ENCODE data around the gene MTMR8. TPM values are rescaled to one million over a fixed set of nuclear protein-coding genes. Genes with fewer than 3 reads are reported as not detected.

Gene MTMR8
- total and polyA plus RNA-seq, 2 donors (not counting 3 experiments of a cell fraction or from before 2014, with no cell fraction given), result 0.23 to 0.75 TPM

GRCh38 chrX:64350521-64350920 is 44.7 kb downstream of the MTMR8 start:
- no peak for FAIRE-seq
- CTCF ChIA-PET, result no interaction called here

More at GRCh38 chrX:64350521-64350920, 44.7 kb downstream of the MTMR8 start:
- dilution Hi-C loops (cut with MboI; ENCODE audit: extremely low pct_ligation_motif_present, low sequenced_read_pairs), result no loop called here
- H3K36me3 ChIP-seq (ENCODE audit: control insufficient read depth in 2 of 2, extremely low read depth in 1 of 2, insufficient read depth in 2 of 2, low read length in 2 of 2), result no peaks in the 10 kb centered on the region
- no peaks in the 10 kb centered on the region for H3K9me3 ChIP-seq (replicated peaks; ENCODE audit: control insufficient read depth, insufficient read depth, low read length)
- H3K27me3 ChIP-seq (ENCODE audit: control insufficient read depth in 2 of 2, insufficient read depth in 2 of 2, low read length in 2 of 2), result no peaks in the 10 kb centered on the region
- no peaks in the 10 kb centered on the region for H3K4me1 ChIP-seq (ENCODE audit: control insufficient read depth, extremely low read depth, insufficient read depth, low read length)
- H4K20me1 ChIP-seq (replicated peaks; ENCODE audit: control insufficient read depth, extremely low read depth, insufficient read depth, low read length), result no peaks in the 10 kb centered on the region
- H2AFZ ChIP-seq (ENCODE audit: low read depth, low read length), result no peak overlapping the region
- no peak overlapping the region for H3K4me2 ChIP-seq (ENCODE audit: insufficient read depth, low read length)
- no peak overlapping the region for H3K9ac ChIP-seq (replicated peaks; ENCODE audit: extremely low read depth, insufficient read depth, low read length)
- H3K79me2 ChIP-seq (ENCODE audit: control insufficient read depth, insufficient read depth, low read length), result no peaks in the 10 kb centered on the region
- H3K4me3 ChIP-seq (replicated peaks in 1 of 3; ENCODE audit: insufficient read depth in 1 of 3, low read depth in 1 of 3, low read length in 3 of 3), result no peak overlapping the region
- DNase-seq (ENCODE audit: low read depth, low spot score), result no peak
- H3K9me1 ChIP-seq (replicated peaks; ENCODE audit: control insufficient read depth, extremely low read depth, insufficient read depth, low read length), result no peaks in the 10 kb centered on the region
- BruUV-seq (replicated peaks), result no TSS peak
- TF ChIP-seq, protein P1, sequence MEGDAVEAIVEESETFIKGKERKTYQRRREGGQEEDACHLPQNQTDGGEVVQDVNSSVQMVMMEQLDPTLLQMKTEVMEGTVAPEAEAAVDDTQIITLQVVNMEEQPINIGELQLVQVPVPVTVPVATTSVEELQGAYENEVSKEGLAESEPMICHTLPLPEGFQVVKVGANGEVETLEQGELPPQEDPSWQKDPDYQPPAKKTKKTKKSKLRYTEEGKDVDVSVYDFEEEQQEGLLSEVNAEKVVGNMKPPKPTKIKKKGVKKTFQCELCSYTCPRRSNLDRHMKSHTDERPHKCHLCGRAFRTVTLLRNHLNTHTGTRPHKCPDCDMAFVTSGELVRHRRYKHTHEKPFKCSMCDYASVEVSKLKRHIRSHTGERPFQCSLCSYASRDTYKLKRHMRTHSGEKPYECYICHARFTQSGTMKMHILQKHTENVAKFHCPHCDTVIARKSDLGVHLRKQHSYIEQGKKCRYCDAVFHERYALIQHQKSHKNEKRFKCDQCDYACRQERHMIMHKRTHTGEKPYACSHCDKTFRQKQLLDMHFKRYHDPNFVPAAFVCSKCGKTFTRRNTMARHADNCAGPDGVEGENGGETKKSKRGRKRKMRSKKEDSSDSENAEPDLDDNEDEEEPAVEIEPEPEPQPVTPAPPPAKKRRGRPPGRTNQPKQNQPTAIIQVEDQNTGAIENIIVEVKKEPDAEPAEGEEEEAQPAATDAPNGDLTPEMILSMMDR (IDR thresholded peaks at IDR 0.05; ENCODE audit: extremely low read depth in 1 of 2, insufficient read depth in 1 of 2, low read depth in 1 of 2, low read length in 2 of 2), result no peak
- TF ChIP-seq POLR2A (IDR thresholded peaks at IDR 0.05; ENCODE audit: low read depth, low read length), result no peak
- TF ChIP-seq POLR2AphosphoS5 (IDR thresholded peaks at IDR 0.05; ENCODE audit: insufficient read depth, low read depth, low read length), result no peak
- TF ChIP-seq GATA2 (IDR thresholded peaks at IDR 0.05; ENCODE audit: insufficient read depth, insufficient read length, low read depth, low read length), result no peak
- TF ChIP-seq, protein P2, sequence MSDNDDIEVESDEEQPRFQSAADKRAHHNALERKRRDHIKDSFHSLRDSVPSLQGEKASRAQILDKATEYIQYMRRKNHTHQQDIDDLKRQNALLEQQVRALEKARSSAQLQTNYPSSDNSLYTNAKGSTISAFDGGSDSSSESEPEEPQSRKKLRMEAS (IDR thresholded peaks at IDR 0.05; ENCODE audit: insufficient read depth, insufficient read length), result no peak
- TF ChIP-seq FOS (IDR thresholded peaks at IDR 0.05; ENCODE audit: borderline replicate concordance, insufficient read depth, low read length), result no peak
- no peak for TF ChIP-seq JUN (IDR thresholded peaks at IDR 0.05; ENCODE audit: borderline replicate concordance, insufficient read depth, insufficient read length, low read depth)
- no peak for TF ChIP-seq EZH2 (IDR thresholded peaks at IDR 0.05; ENCODE audit: borderline replicate concordance, low read depth, low read length, severe bottlenecking)
- no peak for TF ChIP-seq MYC (IDR thresholded peaks at IDR 0.05; ENCODE audit: low read depth, low read length)
- POLR2A ChIA-PET, result no interaction called here
- H3K27ac ChIP-seq (ENCODE audit: insufficient read depth, low read depth, low read length), result no peak overlapping the region
- intact Hi-C loops (cut with micrococcal nuclease), result no loop called here

Measured in endothelial cell of umbilical vein (primary cell).